Body of pancreas (tissue), 4 donors: ENCODE measurements around the gene ATL1. TPM values are rescaled to one million over a fixed set of nuclear protein-coding genes. Genes with fewer than 3 reads are reported as not detected.
A peak's percentile ranks its signal among the peaks of the same experiment; 100 is the strongest.
"Not testable (repeated sequence)": the region's sequence is repeated elsewhere in the genome, so short reads cannot be mapped to it uniquely, and the experiment has no call there.

ENCODE experiments used
- ATAC-seq: fragments of 150-250 bp; one replicate; pipeline ENCODE4 v1.9.1; 2016
- DNase-seq, 4 donors: peaks; one replicate each; pipeline ENCODE4 v3.0.0-alpha.2; 2019
- H3K27ac ChIP-seq, 4 donors: fragments of 200-600 bp; sonication (generic); 1 replicate in 3 of 4; 2 replicates in 1 of 4; pipeline versions ENCODE4 v1.5.1 to v1.6.1; 2016 to 2019; ENCODE audit warnings: mild to moderate bottlenecking in 1 of 4, mixed read lengths in 1 of 4, moderate library complexity in 1 of 4
- H3K27me3 ChIP-seq, 2 donors: fragments of 200-600 bp; sonication (generic); one replicate each; pipeline ENCODE4 v1.6.0; 2016; ENCODE audit warnings: mild to moderate bottlenecking in 1 of 2
- H3K36me3 ChIP-seq, 2 donors: fragments of 200-600 bp; sonication (generic); replicated peaks in 1 of 2; 2 replicates each; pipeline ENCODE4 v1.5.1; 2016; ENCODE audit warnings: low read depth in 2 of 2; ENCODE audit not compliant: insufficient read depth in 1 of 2
- H3K4me1 ChIP-seq: fragments of 200-600 bp; sonication (generic); one replicate; pipeline ENCODE4 v1.6.0; 2016
- H3K4me3 ChIP-seq, 2 donors: fragments of 200-600 bp; sonication (generic); 1 replicate in 1 of 2; 2 replicates in 1 of 2; pipeline ENCODE4 v1.5.1; 2016 to 2019
- H3K9me3 ChIP-seq, 3 donors: fragments of 200-600 bp; sonication (generic); 1 replicate in 2 of 3; 2 replicates in 1 of 3; pipeline ENCODE4 v1.5.1; 2016
- POLR2A ChIP-seq, 3 donors: fragments of 450-650 bp; IDR thresholded peaks; one replicate each; pipeline ENCODE4 v1.6.1; 2016; ENCODE audit warnings: antibody characterized with exemption in 3 of 3, mild to moderate bottlenecking in 2 of 3
- WGBS, 2 donors: methylation state at CpG; one replicate each; pipeline ENCODE4 v1.1.5; 2017; 5-methylcytosine and 5-hydroxymethylcytosine counted together
- intact Hi-C: fragments of 100-400 bp; cut with DNase I; formaldehyde crosslinking; loops from one replicate; pipeline ENCODE4 v1.15.1; 2023
- total RNA-seq, 2 donors: library from RNA; depleted of rRNA; stranded (reverse); fragments of >200 nt; gene quantifications; one replicate each; pipeline ENCODE4 v1.1.0, GENCODE V29; 2016
- TF ChIP-seq, protein P1 (sequence below), 7 experiments: fragments of 450-650 bp in 4 of 7; fragments of 200-600 bp in 3 of 7; sonication (generic) in 3 of 7; IDR thresholded peaks; one replicate each; pipeline ENCODE4 v1.5.1; 2016 to 2019; ENCODE audit warnings: antibody characterized with exemption in 7 of 7

Gene ATL1
- total RNA-seq, 2 donors from 2014 or later: 0.33 to 5.4 TPM

DNA sequence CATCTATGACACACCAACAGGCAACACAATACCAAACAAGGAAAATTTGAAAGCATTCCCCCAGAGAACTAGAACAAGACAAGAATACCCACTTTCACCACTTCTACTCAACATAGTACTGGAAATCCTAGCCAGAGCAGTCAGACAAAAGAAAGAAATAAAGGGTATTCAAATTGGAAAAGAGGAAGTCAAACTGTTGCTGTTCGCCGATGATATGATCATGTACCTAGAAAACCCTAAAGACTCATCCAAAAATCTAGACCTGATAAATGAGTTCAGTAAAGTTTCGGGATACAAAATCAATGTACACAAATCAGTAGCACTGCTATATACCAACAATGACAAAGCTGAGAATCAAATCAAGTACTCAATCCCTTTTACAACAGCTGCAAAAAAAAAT lies 8.1 kb upstream of the ATL1 start:
- no peaks in the 10 kb centered on the region for H3K27me3 ChIP-seq
- H3K4me3 ChIP-seq: no peak overlapping the region
- WGBS, 2 donors: 85 to 87% methylated on average over 3 of the region's 3 CpGs
- no peaks in the 10 kb centered on the region for H3K36me3 ChIP-seq
- no peak for TF ChIP-seq POLR2A (IDR thresholded peaks at IDR 0.05)
- TF ChIP-seq, protein P1, sequence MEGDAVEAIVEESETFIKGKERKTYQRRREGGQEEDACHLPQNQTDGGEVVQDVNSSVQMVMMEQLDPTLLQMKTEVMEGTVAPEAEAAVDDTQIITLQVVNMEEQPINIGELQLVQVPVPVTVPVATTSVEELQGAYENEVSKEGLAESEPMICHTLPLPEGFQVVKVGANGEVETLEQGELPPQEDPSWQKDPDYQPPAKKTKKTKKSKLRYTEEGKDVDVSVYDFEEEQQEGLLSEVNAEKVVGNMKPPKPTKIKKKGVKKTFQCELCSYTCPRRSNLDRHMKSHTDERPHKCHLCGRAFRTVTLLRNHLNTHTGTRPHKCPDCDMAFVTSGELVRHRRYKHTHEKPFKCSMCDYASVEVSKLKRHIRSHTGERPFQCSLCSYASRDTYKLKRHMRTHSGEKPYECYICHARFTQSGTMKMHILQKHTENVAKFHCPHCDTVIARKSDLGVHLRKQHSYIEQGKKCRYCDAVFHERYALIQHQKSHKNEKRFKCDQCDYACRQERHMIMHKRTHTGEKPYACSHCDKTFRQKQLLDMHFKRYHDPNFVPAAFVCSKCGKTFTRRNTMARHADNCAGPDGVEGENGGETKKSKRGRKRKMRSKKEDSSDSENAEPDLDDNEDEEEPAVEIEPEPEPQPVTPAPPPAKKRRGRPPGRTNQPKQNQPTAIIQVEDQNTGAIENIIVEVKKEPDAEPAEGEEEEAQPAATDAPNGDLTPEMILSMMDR (IDR thresholded peaks at IDR 0.05): no peak
- no peak for ATAC-seq
- intact Hi-C loops: no loop called here
- DNase-seq: no peak
- no peaks in the 10 kb centered on the region for H3K4me1 ChIP-seq
- H3K9me3 ChIP-seq: no peaks in the 10 kb centered on the region
- no peak overlapping the region for H3K27ac ChIP-seq

DNA sequence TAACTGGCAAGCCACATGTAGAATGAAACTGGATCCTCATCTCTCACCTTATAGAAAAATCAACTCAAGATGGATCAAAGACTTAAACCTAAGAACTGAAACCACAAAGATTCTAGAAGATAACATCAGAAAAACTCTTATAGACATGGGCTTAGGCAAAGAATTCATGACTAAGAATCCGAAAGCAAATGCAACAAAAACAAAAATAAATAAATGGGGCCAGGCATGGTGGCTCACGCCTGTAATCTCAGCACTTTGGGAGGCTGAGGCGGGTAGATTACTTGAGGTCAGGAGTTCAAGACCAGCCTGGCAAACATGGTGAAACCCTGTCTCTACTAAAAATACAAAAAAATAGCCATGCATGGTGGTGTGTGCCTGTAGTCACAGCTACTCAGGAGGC lies 7.1 kb upstream of the ATL1 start:
- H3K27me3 ChIP-seq, ATAC-seq, intact Hi-C loops: not testable (repeated sequence)

DNA sequence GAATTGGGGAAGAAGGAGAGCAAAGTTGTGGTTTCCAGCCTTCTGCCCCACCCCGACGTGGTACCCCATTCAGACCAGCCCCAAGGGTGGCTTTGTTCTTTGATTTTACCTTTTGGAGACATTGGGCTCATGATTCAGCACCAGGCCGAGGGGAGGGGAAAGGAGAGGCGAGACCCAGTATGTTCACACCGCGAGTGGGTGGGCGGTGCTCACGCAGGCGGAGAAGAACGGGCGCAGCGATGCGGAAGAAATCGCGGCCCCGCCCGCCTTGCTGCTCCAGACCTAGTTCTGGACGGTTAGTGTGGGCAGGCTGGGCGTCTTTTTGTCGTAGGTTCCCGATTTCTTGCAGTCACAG lies 963 bp downstream of the ATL1 start:
- 0 to 1% methylated on average over 17 to 21 of the region's 21 CpGs for WGBS, 2 donors
- peaks cover 9% of the 10 kb centered on the region for H3K4me1 ChIP-seq
- DNase-seq: peak; percentile 74 to 80 (median 79)
- no peaks in the 10 kb centered on the region for H3K27me3 ChIP-seq
- H3K4me3 ChIP-seq: peak overlapping the region; percentile 30 to 86
- H3K36me3 ChIP-seq: no peaks in the 10 kb centered on the region
- H3K9me3 ChIP-seq: no peaks in the 10 kb centered on the region
- TF ChIP-seq POLR2A (IDR thresholded peaks at IDR 0.05): peak in 2 of 3 donors; percentile 24 to 33
- TF ChIP-seq, protein P1 (IDR thresholded peaks at IDR 0.05): no peak
- peak overlapping the region; percentile 80 to 91 (median 88) for H3K27ac ChIP-seq
- intact Hi-C loops: no loop called here
- ATAC-seq: peak; percentile 76

More for the DNA sequence above, 7.1 kb upstream of the ATL1 start:
- H3K9me3 ChIP-seq, H3K27ac ChIP-seq, H3K36me3 ChIP-seq, H3K4me1 ChIP-seq, DNase-seq, H3K4me3 ChIP-seq: not testable (repeated sequence)
- 77 to 86% methylated on average over 3 of the region's 3 CpGs for WGBS, 2 donors

DNA sequence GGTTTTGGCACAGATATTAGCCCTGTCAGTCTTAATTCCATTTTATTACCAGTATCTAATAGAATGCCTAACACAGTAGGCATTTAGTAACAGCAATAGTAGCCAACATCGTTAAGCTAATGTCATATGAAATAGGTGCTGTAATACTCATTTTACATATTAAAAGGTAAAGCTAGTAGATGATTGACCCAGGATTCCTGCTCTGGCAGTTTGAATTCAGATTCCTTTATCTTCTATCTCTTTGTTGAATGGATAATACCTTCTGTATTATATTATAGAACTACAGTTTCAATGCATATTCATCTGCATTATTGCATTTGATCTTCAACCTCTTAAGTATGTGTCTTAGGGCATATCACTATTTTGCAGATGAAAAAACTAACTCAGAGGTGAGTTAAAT lies 2.9 kb downstream of the ATL1 start:
- Histone ChIP-seq H3K9me3 (no peaks in the 10 kb centered on the region), H3K4me3 (no peak overlapping the region), H3K36me3 (no peaks in the 10 kb centered on the region), H3K27ac (no peak overlapping the region), H3K27me3 (no peaks in the 10 kb centered on the region), H3K4me1 (peaks cover 9% of the 10 kb centered on the region)
- 69 to 75% methylated on average over 1 of the region's 1 CpG for WGBS, 2 donors
- ATAC-seq (no peak), DNase-seq (no peak)
- TF ChIP-seq, protein P1 (IDR thresholded peaks at IDR 0.05): no peak
- no peak for TF ChIP-seq POLR2A (IDR thresholded peaks at IDR 0.05)
- intact Hi-C loops: no loop called here

DNA sequence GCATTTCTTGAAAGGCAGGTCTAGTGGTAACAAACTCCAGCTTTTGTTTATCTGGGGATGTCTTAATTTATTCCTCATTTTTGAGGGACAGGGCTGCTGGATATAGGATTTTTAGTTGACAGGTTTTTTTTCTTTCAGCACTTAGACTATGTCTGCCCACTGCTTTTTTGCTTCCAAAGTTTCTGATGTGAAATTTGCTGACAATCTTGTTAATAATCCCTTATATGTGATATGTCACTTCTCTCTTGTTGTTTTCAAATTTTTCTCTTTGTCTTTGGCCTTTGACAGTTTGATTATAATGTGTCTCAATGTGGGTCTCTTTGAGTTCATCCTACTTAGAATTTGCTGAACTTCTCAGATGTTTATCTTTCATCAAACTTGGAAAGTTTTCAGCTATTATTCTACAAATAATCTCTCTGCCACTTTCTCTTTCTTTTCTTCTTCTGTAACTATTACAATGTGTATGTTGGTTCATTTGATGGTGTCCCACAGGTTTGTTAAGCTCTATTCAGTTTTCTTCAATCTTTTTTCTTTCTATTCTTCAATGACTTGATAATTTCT lies 9.8 kb downstream of the ATL1 start:
- peaks cover 4% of the 10 kb centered on the region for H3K4me1 ChIP-seq
- peaks cover 0 to 6% (median 0%) of the 10 kb centered on the region in 3 donors for H3K9me3 ChIP-seq
- intact Hi-C loops: no loop called here
- ATAC-seq (no peak), DNase-seq (no peak)
- no peak overlapping the region for H3K4me3 ChIP-seq
- TF ChIP-seq, protein P1 (IDR thresholded peaks at IDR 0.05): no peak
- TF ChIP-seq POLR2A (IDR thresholded peaks at IDR 0.05): no peak
- no peaks in the 10 kb centered on the region for H3K27me3 ChIP-seq
- H3K27ac ChIP-seq: no peak overlapping the region
- H3K36me3 ChIP-seq: no peaks in the 10 kb centered on the region
